Mesothelial cell of epicardium (in vitro differentiated cells): ENCODE results near the gene UBFD1. TPM values are rescaled to one million over a fixed set of nuclear protein-coding genes. Genes with fewer than 3 reads are reported as not detected.

ENCODE experiments used
- DNase-seq, 2 experiments: peaks; one replicate each; pipeline ENCODE4 v3.0.0; 2021; ENCODE audit warnings: low spot score in 2 of 2; ENCODE audit not compliant: unreplicated experiment in 2 of 2
- H3K27ac Mint-ChIP-seq: 2 replicates; pipeline ENCODE4 v1.8.0; 2021; ENCODE audit warnings: mixed read lengths
- H3K27me3 Mint-ChIP-seq: 2 replicates; pipeline ENCODE4 v1.8.0; 2021; ENCODE audit warnings: low read depth, mixed read lengths
- H3K36me3 Mint-ChIP-seq: 2 replicates; pipeline ENCODE4 v1.8.0; 2021; ENCODE audit warnings: mixed read lengths
- H3K4me1 Mint-ChIP-seq: 2 replicates; pipeline ENCODE4 v1.8.0; 2021; ENCODE audit warnings: mixed read lengths
- H3K4me3 Mint-ChIP-seq: 2 replicates; pipeline ENCODE4 v1.8.0; 2021; ENCODE audit warnings: mild to moderate bottlenecking, moderate library complexity, mixed read lengths
- H3K9me3 Mint-ChIP-seq: 2 replicates; pipeline ENCODE4 v1.8.0; 2021; ENCODE audit warnings: mixed read lengths
- total RNA-seq: library from RNA; stranded (reverse); gene quantifications from 3 replicates; pipeline ENCODE4 v1.2.1, GENCODE V29; 2021
- TF ChIP-seq, protein P1 (sequence below): fragments of 200-600 bp; sonication (generic); IDR thresholded peaks from one replicate; pipeline ENCODE4 v1.5.0; 2021; ENCODE audit warnings: antibody characterized with exemption; ENCODE audit not compliant: unreplicated experiment

Gene UBFD1
- total RNA-seq, 1 donor from 2014 or later, result 114 TPM

DNA sequence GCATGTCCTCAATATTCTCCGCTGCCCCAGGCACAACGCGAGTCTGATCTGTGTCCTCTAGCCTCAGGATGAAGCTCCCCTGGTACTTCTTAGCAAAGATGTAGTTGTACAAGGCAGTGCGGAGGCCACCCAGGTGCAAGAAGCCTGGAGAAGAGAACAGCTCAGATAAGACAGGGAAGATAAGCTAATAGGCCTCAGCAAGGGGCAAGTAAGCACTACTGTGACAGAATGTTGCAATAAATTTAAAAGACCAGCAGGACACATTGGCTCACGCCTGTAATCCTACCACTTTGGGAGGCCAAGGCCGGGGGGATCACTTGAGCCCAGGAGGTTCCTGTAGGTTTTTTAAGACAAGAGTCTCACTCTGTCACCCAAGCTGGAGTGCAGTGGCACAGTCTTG lies 5.4 kb upstream of the UBFD1 start:
- Mint-ChIP-seq H3K27me3 (no peaks in the 10 kb centered on the region), H3K4me1 (peaks cover 6% of the 10 kb centered on the region), H3K4me3 (no peak overlapping the region), H3K9me3 (no peaks in the 10 kb centered on the region), H3K27ac (no peak overlapping the region), H3K36me3 (peaks cover 23% of the 10 kb centered on the region)
- DNase-seq, result no peak
- TF ChIP-seq, protein P1, sequence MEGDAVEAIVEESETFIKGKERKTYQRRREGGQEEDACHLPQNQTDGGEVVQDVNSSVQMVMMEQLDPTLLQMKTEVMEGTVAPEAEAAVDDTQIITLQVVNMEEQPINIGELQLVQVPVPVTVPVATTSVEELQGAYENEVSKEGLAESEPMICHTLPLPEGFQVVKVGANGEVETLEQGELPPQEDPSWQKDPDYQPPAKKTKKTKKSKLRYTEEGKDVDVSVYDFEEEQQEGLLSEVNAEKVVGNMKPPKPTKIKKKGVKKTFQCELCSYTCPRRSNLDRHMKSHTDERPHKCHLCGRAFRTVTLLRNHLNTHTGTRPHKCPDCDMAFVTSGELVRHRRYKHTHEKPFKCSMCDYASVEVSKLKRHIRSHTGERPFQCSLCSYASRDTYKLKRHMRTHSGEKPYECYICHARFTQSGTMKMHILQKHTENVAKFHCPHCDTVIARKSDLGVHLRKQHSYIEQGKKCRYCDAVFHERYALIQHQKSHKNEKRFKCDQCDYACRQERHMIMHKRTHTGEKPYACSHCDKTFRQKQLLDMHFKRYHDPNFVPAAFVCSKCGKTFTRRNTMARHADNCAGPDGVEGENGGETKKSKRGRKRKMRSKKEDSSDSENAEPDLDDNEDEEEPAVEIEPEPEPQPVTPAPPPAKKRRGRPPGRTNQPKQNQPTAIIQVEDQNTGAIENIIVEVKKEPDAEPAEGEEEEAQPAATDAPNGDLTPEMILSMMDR, result no peak

DNA sequence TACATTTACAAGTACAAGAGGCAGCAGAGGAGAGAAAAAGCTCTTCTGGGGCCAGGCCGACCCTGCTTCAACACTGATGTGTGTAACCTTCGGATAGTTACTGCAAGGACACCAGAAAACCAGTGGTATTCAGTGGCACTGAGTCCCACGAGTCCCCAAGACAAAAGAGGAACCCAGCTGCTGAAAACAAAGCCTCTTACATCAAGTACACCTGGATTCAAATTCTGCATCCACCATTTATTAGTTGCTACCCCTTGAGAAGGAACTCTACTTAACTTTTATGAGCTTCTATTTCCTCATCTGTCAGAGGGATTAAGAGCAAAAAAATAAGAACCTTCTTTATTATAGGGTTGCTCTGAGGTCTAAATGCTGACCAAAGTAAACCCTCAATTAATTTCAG lies 3.0 kb upstream of the UBFD1 start:
- H3K36me3 Mint-ChIP-seq, result peaks cover 14% of the 10 kb centered on the region
- no peaks in the 10 kb centered on the region for H3K27me3 Mint-ChIP-seq
- DNase-seq, result no peak
- no peak overlapping the region for H3K4me3 Mint-ChIP-seq
- H3K27ac Mint-ChIP-seq, result no peak overlapping the region
- TF ChIP-seq, protein P1, result no peak
- H3K9me3 Mint-ChIP-seq, result no peaks in the 10 kb centered on the region
- H3K4me1 Mint-ChIP-seq, result peaks cover 13% of the 10 kb centered on the region

DNA sequence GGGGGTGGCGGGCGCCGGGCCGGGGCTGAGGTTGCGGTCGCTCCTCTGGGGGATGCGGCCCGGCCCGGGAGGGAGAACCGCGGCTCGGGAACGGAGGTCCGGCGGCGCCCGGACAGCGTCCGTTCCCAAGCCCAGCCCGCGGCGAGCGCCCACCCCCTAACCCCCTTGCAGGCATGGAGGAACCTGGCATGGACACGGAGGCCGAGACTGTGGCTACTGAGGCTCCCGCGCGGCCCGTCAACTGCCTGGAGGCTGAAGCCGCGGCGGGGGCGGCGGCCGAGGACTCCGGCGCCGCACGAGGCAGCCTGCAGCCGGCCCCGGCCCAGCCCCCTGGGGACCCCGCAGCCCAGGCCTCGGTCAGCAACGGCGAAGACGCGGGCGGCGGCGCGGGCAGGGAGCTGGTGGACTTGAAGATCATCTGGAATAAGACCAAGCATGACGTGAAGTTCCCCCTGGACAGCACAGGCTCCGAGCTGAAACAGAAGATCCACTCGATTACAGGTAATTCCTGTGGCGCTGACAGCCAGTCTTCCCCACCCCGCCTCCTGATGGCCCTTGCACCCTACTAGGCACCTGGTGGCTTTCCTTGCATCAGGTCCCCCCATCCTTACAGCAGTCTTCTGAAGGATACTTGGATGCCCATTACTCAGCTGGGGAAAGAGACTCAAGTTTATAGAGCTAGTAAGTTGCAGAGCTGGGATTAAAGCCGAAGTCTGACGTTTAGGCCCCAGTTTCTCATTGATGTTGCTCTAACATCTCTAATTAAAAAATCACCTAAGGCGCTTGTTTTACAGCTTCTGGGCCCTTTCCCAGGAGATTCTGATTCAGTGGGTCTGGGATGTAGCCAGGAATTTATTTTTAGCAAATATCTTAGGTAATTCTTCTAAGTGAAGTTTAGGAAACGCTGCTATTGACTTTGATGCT lies 514 bp downstream of the UBFD1 start:
- DNase-seq, result no peak

DNA sequence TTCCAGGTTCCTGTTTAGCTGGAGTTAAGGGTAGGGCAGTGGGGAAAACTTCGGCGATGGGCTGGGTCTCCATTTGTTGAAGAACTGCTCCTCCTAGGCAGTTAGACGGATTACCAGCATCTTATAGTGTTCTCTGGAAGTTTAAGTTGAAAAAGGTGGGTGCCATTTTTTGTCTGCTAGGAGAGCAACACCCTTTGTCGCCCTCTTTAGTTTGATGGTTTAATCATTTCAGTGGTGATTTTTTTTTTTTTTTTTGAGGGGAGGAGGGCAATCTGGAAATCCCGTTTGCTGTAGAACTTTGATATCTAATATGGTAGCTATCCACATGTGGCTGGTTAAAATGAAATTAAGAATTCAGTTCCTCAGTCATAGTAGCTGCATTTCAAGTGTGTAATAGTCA lies 4.1 kb downstream of the UBFD1 start:
- Mint-ChIP-seq H3K27me3 (no peaks in the 10 kb centered on the region), H3K4me1 (peaks cover 15% of the 10 kb centered on the region), H3K27ac (no peak overlapping the region), H3K4me3 (no peak overlapping the region), H3K9me3 (no peaks in the 10 kb centered on the region), H3K36me3 (peaks cover 35% of the 10 kb centered on the region)
- TF ChIP-seq, protein P1, result no peak
- no peak for DNase-seq

More for the DNA sequence above, 514 bp downstream of the UBFD1 start:
- Mint-ChIP-seq H3K27ac (peak overlapping the region; percentile 43), H3K4me1 (peaks cover 16% of the 10 kb centered on the region), H3K9me3 (no peaks in the 10 kb centered on the region), H3K4me3 (peak overlapping the region; percentile 92), H3K27me3 (no peaks in the 10 kb centered on the region), H3K36me3 (peaks cover 17% of the 10 kb centered on the region)
- TF ChIP-seq, protein P1, result no peak

DNA sequence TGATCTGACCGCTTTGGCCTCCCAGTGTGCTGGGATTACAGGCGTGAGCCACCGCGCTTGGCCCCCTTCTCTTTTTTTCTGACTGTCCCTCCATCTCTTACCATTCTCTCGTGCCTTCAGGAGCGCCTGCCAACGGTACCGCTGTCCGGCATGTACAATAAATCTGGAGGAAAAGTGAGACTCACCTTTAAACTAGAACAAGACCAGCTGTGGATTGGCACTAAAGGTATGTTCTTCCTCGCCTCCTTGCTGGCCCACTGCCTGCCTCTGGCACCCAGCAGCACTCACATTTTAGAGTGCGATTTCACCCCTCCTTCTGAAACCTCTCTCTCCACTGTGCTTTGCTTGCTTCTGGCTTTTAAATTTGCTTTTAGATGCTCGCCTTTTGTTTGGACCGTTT lies 5.0 kb downstream of the UBFD1 start:
- no peak overlapping the region for H3K27ac Mint-ChIP-seq
- peaks cover 10% of the 10 kb centered on the region for H3K4me1 Mint-ChIP-seq
- TF ChIP-seq, protein P1, result no peak
- H3K27me3 Mint-ChIP-seq, result no peaks in the 10 kb centered on the region
- no peak overlapping the region for H3K4me3 Mint-ChIP-seq
- H3K9me3 Mint-ChIP-seq, result no peaks in the 10 kb centered on the region
- peaks cover 44% of the 10 kb centered on the region for H3K36me3 Mint-ChIP-seq
- DNase-seq, result no peak
